ENCODE results near the gene NRXN3.

The NRXN3 gene

GRCh38 chr14:79229383-79229909 lies 1059.3 kb downstream of the NRXN3 start:
- H3K4me2 ChIP-seq (ENCODE audit: low read length): no peak overlapping the region
- H3K9me3 ChIP-seq (replicated peaks; ENCODE audit: low read length): no peaks in the 10 kb centered on the region
- no peak overlapping the region for H3K9ac ChIP-seq (ENCODE audit: low read depth, low read length)
- no peak overlapping the region for H3K4me3 ChIP-seq (ENCODE audit: low read length)
- H3K27me3 ChIP-seq (ENCODE audit: control insufficient read depth, insufficient read depth, low read length): no peaks in the 10 kb centered on the region
- no peaks in the 10 kb centered on the region for H3K36me3 ChIP-seq (ENCODE audit: insufficient read depth, low read length)
- H3K4me1 ChIP-seq (ENCODE audit: control insufficient read depth, insufficient read depth, low read length): no peaks in the 10 kb centered on the region

- H3K9me3 ChIP-seq (replicated peaks; ENCODE audit: low read length): no peaks in the 10 kb centered on the region
- no peaks in the 10 kb centered on the region for H3K27me3 ChIP-seq (ENCODE audit: control insufficient read depth, insufficient read depth, low read length)
- no peaks in the 10 kb centered on the region for H3K4me1 ChIP-seq (ENCODE audit: control insufficient read depth, insufficient read depth, low read length)
- no peak overlapping the region for H3K4me2 ChIP-seq (ENCODE audit: low read length)
- H3K36me3 ChIP-seq (ENCODE audit: insufficient read depth, low read length): no peaks in the 10 kb centered on the region
- no peak overlapping the region for H3K4me3 ChIP-seq (ENCODE audit: low read length)
- no peak overlapping the region for H3K9ac ChIP-seq (ENCODE audit: low read depth, low read length)
Measured at GRCh38 chr14:79242666-79243065, 1072.5 kb downstream of the NRXN3 start.

- H3K9ac ChIP-seq (ENCODE audit: low read depth, low read length): no peak overlapping the region
- H3K4me1 ChIP-seq (ENCODE audit: control insufficient read depth, insufficient read depth, low read length): no peaks in the 10 kb centered on the region
- no peaks in the 10 kb centered on the region for H3K36me3 ChIP-seq (ENCODE audit: insufficient read depth, low read length)
- H3K4me2 ChIP-seq (ENCODE audit: low read length): no peak overlapping the region
- H3K27me3 ChIP-seq (ENCODE audit: control insufficient read depth, insufficient read depth, low read length): no peaks in the 10 kb centered on the region
- no peak overlapping the region for H3K4me3 ChIP-seq (ENCODE audit: low read length)
- no peaks in the 10 kb centered on the region for H3K9me3 ChIP-seq (replicated peaks; ENCODE audit: low read length)
Measured at GRCh38 chr14:79246173-79246572, 1076.0 kb downstream of the NRXN3 start.

- Histone ChIP-seq H3K9ac (ENCODE audit: low read depth, low read length) (no peak overlapping the region), H3K4me3 (ENCODE audit: low read length) (no peak overlapping the region), H3K36me3 (ENCODE audit: insufficient read depth, low read length) (no peaks in the 10 kb centered on the region), H3K4me1 (ENCODE audit: control insufficient read depth, insufficient read depth, low read length) (no peaks in the 10 kb centered on the region), H3K27me3 (ENCODE audit: control insufficient read depth, insufficient read depth, low read length) (no peaks in the 10 kb centered on the region), H3K4me2 (ENCODE audit: low read length) (no peak overlapping the region), H3K9me3 (replicated peaks; ENCODE audit: low read length) (no peaks in the 10 kb centered on the region)
Measured at GRCh38 chr14:79248126-79248525, 1078.0 kb downstream of the NRXN3 start.

GRCh38 chr14:79248771-79249170 lies 1078.6 kb downstream of the NRXN3 start:
- no peaks in the 10 kb centered on the region for H3K27me3 ChIP-seq (ENCODE audit: control insufficient read depth, insufficient read depth, low read length)
- no peak overlapping the region for H3K4me3 ChIP-seq (ENCODE audit: low read length)
- no peaks in the 10 kb centered on the region for H3K9me3 ChIP-seq (replicated peaks; ENCODE audit: low read length)
- no peak overlapping the region for H3K9ac ChIP-seq (ENCODE audit: low read depth, low read length)
- peaks cover 1% of the 10 kb centered on the region for H3K4me1 ChIP-seq (ENCODE audit: control insufficient read depth, insufficient read depth, low read length)
- no peaks in the 10 kb centered on the region for H3K36me3 ChIP-seq (ENCODE audit: insufficient read depth, low read length)
- no peak overlapping the region for H3K4me2 ChIP-seq (ENCODE audit: low read length)

GRCh38 chr14:79251278-79251677 lies 1081.1 kb downstream of the NRXN3 start:
- Histone ChIP-seq H3K4me1 (ENCODE audit: control insufficient read depth, insufficient read depth, low read length) (peaks cover 9% of the 10 kb centered on the region), H3K9me3 (replicated peaks; ENCODE audit: low read length) (no peaks in the 10 kb centered on the region), H3K4me3 (ENCODE audit: low read length) (no peak overlapping the region), H3K9ac (ENCODE audit: low read depth, low read length) (no peak overlapping the region), H3K27me3 (ENCODE audit: control insufficient read depth, insufficient read depth, low read length) (no peaks in the 10 kb centered on the region), H3K36me3 (ENCODE audit: insufficient read depth, low read length) (no peaks in the 10 kb centered on the region), H3K4me2 (ENCODE audit: low read length) (no peak overlapping the region)

- Histone ChIP-seq H3K27me3 (ENCODE audit: control insufficient read depth, insufficient read depth, low read length) (no peaks in the 10 kb centered on the region), H3K4me3 (ENCODE audit: low read length) (no peak overlapping the region), H3K4me1 (ENCODE audit: control insufficient read depth, insufficient read depth, low read length) (peaks cover 9% of the 10 kb centered on the region), H3K9ac (ENCODE audit: low read depth, low read length) (no peak overlapping the region), H3K36me3 (ENCODE audit: insufficient read depth, low read length) (no peaks in the 10 kb centered on the region), H3K4me2 (ENCODE audit: low read length) (no peak overlapping the region), H3K9me3 (replicated peaks; ENCODE audit: low read length) (no peaks in the 10 kb centered on the region)
Measured at GRCh38 chr14:79253576-79253975, 1083.4 kb downstream of the NRXN3 start.

GRCh38 chr14:79254069-79254775 lies 1084.0 kb downstream of the NRXN3 start:
- Histone ChIP-seq H3K4me3 (ENCODE audit: low read length) (no peak overlapping the region), H3K9ac (ENCODE audit: low read depth, low read length) (no peak overlapping the region), H3K9me3 (replicated peaks; ENCODE audit: low read length) (no peaks in the 10 kb centered on the region), H3K36me3 (ENCODE audit: insufficient read depth, low read length) (no peaks in the 10 kb centered on the region), H3K4me2 (ENCODE audit: low read length) (no peak overlapping the region), H3K4me1 (ENCODE audit: control insufficient read depth, insufficient read depth, low read length) (peaks cover 9% of the 10 kb centered on the region), H3K27me3 (ENCODE audit: control insufficient read depth, insufficient read depth, low read length) (no peaks in the 10 kb centered on the region)

- Histone ChIP-seq H3K9me3 (replicated peaks; ENCODE audit: low read length) (no peaks in the 10 kb centered on the region), H3K9ac (ENCODE audit: low read depth, low read length) (no peak overlapping the region), H3K4me2 (ENCODE audit: low read length) (no peak overlapping the region), H3K4me3 (ENCODE audit: low read length) (no peak overlapping the region), H3K36me3 (ENCODE audit: insufficient read depth, low read length) (no peaks in the 10 kb centered on the region), H3K4me1 (ENCODE audit: control insufficient read depth, insufficient read depth, low read length) (peaks cover 9% of the 10 kb centered on the region), H3K27me3 (ENCODE audit: control insufficient read depth, insufficient read depth, low read length) (no peaks in the 10 kb centered on the region)
Measured at GRCh38 chr14:79256380-79256779, 1086.2 kb downstream of the NRXN3 start.

GRCh38 chr14:79260406-79260805 lies 1090.2 kb downstream of the NRXN3 start:
- H3K9me3 ChIP-seq (replicated peaks; ENCODE audit: low read length): no peaks in the 10 kb centered on the region
- no peak overlapping the region for H3K4me3 ChIP-seq (ENCODE audit: low read length)
- no peaks in the 10 kb centered on the region for H3K36me3 ChIP-seq (ENCODE audit: insufficient read depth, low read length)
- no peak overlapping the region for H3K4me2 ChIP-seq (ENCODE audit: low read length)
- no peaks in the 10 kb centered on the region for H3K4me1 ChIP-seq (ENCODE audit: control insufficient read depth, insufficient read depth, low read length)
- no peak overlapping the region for H3K9ac ChIP-seq (ENCODE audit: low read depth, low read length)
- H3K27me3 ChIP-seq (ENCODE audit: control insufficient read depth, insufficient read depth, low read length): no peaks in the 10 kb centered on the region

GRCh38 chr14:79265366-79265946 lies 1095.3 kb downstream of the NRXN3 start:
- no peaks in the 10 kb centered on the region for H3K9me3 ChIP-seq (replicated peaks; ENCODE audit: low read length)
- no peak overlapping the region for H3K4me2 ChIP-seq (ENCODE audit: low read length)
- no peak overlapping the region for H3K4me3 ChIP-seq (ENCODE audit: low read length)
- H3K4me1 ChIP-seq (ENCODE audit: control insufficient read depth, insufficient read depth, low read length): no peaks in the 10 kb centered on the region
- H3K36me3 ChIP-seq (ENCODE audit: insufficient read depth, low read length): no peaks in the 10 kb centered on the region
- no peak overlapping the region for H3K9ac ChIP-seq (ENCODE audit: low read depth, low read length)
- H3K27me3 ChIP-seq (ENCODE audit: control insufficient read depth, insufficient read depth, low read length): no peaks in the 10 kb centered on the region

- Histone ChIP-seq H3K9me3 (replicated peaks; ENCODE audit: low read length) (no peaks in the 10 kb centered on the region), H3K27me3 (ENCODE audit: control insufficient read depth, insufficient read depth, low read length) (no peaks in the 10 kb centered on the region), H3K4me1 (ENCODE audit: control insufficient read depth, insufficient read depth, low read length) (no peaks in the 10 kb centered on the region), H3K4me3 (ENCODE audit: low read length) (no peak overlapping the region), H3K9ac (ENCODE audit: low read depth, low read length) (no peak overlapping the region), H3K36me3 (ENCODE audit: insufficient read depth, low read length) (no peaks in the 10 kb centered on the region), H3K4me2 (ENCODE audit: low read length) (no peak overlapping the region)
Measured at GRCh38 chr14:79270361-79270760, 1100.2 kb downstream of the NRXN3 start.
